Prostate gland (tissue), 2 donors: Measurements from ENCODE around the gene MRTO4. TPM values are rescaled to one million over a fixed set of nuclear protein-coding genes. Genes with fewer than 3 reads are reported as not detected.

Experiments used
- DNase-seq: peaks from one replicate; pipeline ENCODE4 v3.0.0-alpha.2; 2019; ENCODE audit warnings: low spot score
- H3K27ac ChIP-seq, 2 donors: fragments of 200-600 bp; sonication (generic); 2 replicates each; pipeline ENCODE4 v1.5.1; 2017 to 2019
- H3K27me3 ChIP-seq: fragments of 200-600 bp; sonication (generic); replicated peaks from 2 replicates; pipeline ENCODE4 v1.5.1; 2019; ENCODE audit not compliant: insufficient read depth
- H3K36me3 ChIP-seq, 2 donors: fragments of 200-600 bp; sonication (generic); 1 replicate in 1 of 2; 2 replicates in 1 of 2; pipeline versions ENCODE4 v1.5.1 to v1.8.1; 2017 to 2019
- H3K4me1 ChIP-seq: fragments of 200-600 bp; sonication (generic); replicated peaks from 2 replicates; pipeline ENCODE4 v1.5.1; 2019
- H3K4me3 ChIP-seq, 2 donors: fragments of 200-600 bp; sonication (generic); 2 replicates each; pipeline ENCODE4 v1.5.1; 2017 to 2019
- H3K9me3 ChIP-seq: fragments of 200-600 bp; sonication (generic); 2 replicates; pipeline ENCODE4 v1.5.1; 2017
- CTCF ChIP-seq, 4 experiments: fragments of 200-600 bp in 2 of 4; fragments of 450-650 bp in 2 of 4; sonication (generic) in 2 of 4; IDR thresholded peaks; 1 replicate in 3 of 4; 2 replicates in 1 of 4; pipeline ENCODE4 v1.5.1; 2016 to 2019; ENCODE audit warnings: antibody characterized with exemption in 4 of 4, mild to moderate bottlenecking in 2 of 4, moderate library complexity in 2 of 4
- POLR2A ChIP-seq: fragments of 450-650 bp; IDR thresholded peaks from one replicate; pipeline ENCODE4 v1.6.1; 2016; ENCODE audit warnings: antibody characterized with exemption, mild to moderate bottlenecking
- POLR2AphosphoS5 ChIP-seq: sonication (generic); formaldehyde crosslinking; IDR thresholded peaks from one replicate; pipeline ENCODE4 v1.6.1; 2017; ENCODE audit warnings: antibody characterized with exemption
- WGBS: methylation state at CpG from one replicate; pipeline ENCODE4 v1.1.5; 2018; 5-methylcytosine and 5-hydroxymethylcytosine counted together
- intact Hi-C: fragments of 100-400 bp; cut with DNase I; formaldehyde crosslinking; loops from one replicate; pipeline ENCODE4 v1.14.2; 2022
- total RNA-seq, 2 donors: library from RNA; depleted of rRNA; stranded (reverse); fragments of >200 nt; gene quantifications; one replicate each; pipeline ENCODE4 v1.1.0, GENCODE V29; 2016

The MRTO4 gene
- 10 to 100 TPM; 20.5 to 21.9 TPM for total RNA-seq

DNA sequence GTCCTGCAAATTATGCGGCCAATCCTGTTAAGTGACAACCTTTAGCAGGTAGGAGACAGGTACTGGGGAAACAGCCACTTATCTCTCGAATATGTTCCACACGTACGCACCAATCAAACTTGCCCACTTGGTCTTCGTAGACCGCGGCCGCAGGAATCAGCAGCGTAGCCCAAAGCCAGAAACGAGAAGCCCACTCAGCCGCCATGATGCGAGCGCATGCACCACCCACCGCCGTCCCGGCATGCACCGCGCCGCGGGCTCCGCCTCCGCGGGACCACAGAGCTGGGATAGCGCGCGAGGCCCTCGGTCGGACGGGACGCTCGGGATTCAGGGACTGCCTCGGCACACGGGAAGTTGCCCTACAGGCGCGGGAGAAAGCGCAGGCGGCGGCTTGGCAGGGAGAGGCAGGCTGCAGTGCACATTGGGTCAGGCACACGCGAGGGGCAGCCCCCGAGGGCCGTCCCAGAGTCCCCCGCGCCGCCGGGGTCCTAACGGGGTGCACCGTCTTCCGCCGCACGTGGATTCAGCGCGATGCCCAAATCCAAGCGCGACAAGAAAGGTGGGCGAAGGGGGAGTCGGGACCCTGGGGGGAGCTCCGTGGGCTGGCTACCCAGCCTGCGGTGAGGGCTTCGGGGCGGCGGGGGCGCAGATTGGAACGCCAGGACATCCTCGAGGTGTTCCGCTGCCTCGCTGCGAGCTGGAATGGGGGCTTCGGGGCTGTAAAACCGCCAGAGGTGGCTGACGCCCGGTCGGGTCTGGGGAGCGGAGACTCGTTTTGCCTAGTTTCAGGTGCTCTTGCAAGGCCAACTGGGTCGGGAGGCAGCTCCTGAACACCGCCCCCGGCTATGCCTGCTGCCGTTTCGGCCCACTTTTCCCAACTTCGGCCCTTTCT, at the start of gene MRTO4, which contains the start of gene EMC1:
TSS of gene MRTO4 (plus strand) at position 501 of the 892 bp plus-strand sequence. CDS start at position 532, 31 bp downstream.
TSS of gene EMC1 (minus strand) at position 220 of the 892 bp plus-strand sequence. CDS start at position 205, 15 bp downstream.
- 0% methylated on average over 77 of the region's 81 CpGs for WGBS
- peak within 1 kb of the TSS; percentile 88 to 95 for H3K27ac ChIP-seq
- intact Hi-C loops = no loop called here
- H3K36me3 ChIP-seq = no peaks in the 10 kb centered on the region
- TF ChIP-seq POLR2A (peak; percentile 45), CTCF (IDR thresholded peaks at IDR 0.05) (peak in 1 of 4 experiments; percentile 18), POLR2AphosphoS5 (peak; percentile 95)
- no peaks in the 10 kb centered on the region for H3K9me3 ChIP-seq
- peaks cover 8% of the 10 kb centered on the region for H3K4me1 ChIP-seq
- H3K27me3 ChIP-seq = no peaks in the 10 kb centered on the region
- peak within 1 kb of the TSS; percentile 77 to 85 for H3K4me3 ChIP-seq
- peak; percentile 79 for DNase-seq

GRCh38 chr1:19202396-19202795, 49.2 kb upstream of the MRTO4 start:
- Histone ChIP-seq H3K36me3 (peaks cover 0 to 9% of the 10 kb centered on the region in 2 donors), H3K27me3 (no peaks in the 10 kb centered on the region), H3K4me3 (no peak overlapping the region), H3K9me3 (no peaks in the 10 kb centered on the region), H3K4me1 (peaks cover 3% of the 10 kb centered on the region), H3K27ac (no peak overlapping the region)
- intact Hi-C loops = no loop called here
- no peak for DNase-seq
- TF ChIP-seq CTCF (IDR thresholded peaks at IDR 0.05) (no peak), POLR2AphosphoS5 (no peak), POLR2A (no peak)
- 89% methylated on average over 3 of the region's 3 CpGs for WGBS

- no peak overlapping the region for H3K4me3 ChIP-seq
- H3K9me3 ChIP-seq = no peaks in the 10 kb centered on the region
- 7% methylated on average over 2 of the region's 2 CpGs for WGBS
- DNase-seq = peak; percentile 80
- no peaks in the 10 kb centered on the region for H3K27me3 ChIP-seq
- no peak overlapping the region for H3K27ac ChIP-seq
- peaks cover 3% of the 10 kb centered on the region for H3K4me1 ChIP-seq
- TF ChIP-seq POLR2A (no peak), POLR2AphosphoS5 (peak; percentile 81)
- H3K36me3 ChIP-seq = peaks cover 0 to 8% of the 10 kb centered on the region in 2 donors
- intact Hi-C loops = no loop called here
Measured at GRCh38 chr1:19203440-19203839, 48.2 kb upstream of the MRTO4 start.

GRCh38 chr1:19204446-19205266, 46.9 kb upstream of the MRTO4 start:
- Histone ChIP-seq H3K4me3 (no peak overlapping the region), H3K36me3 (no peaks in the 10 kb centered on the region), H3K27me3 (no peaks in the 10 kb centered on the region), H3K4me1 (peaks cover 3% of the 10 kb centered on the region), H3K27ac (no peak overlapping the region), H3K9me3 (no peaks in the 10 kb centered on the region)
- TF ChIP-seq CTCF (IDR thresholded peaks at IDR 0.05) = no peak
- no peak for TF ChIP-seq POLR2A
- TF ChIP-seq POLR2AphosphoS5 = no peak
- no peak for DNase-seq
- intact Hi-C loops = no loop called here
- WGBS = 89% methylated on average over 6 of the region's 6 CpGs

GRCh38 chr1:19205403-19205802, 46.2 kb upstream of the MRTO4 start:
- DNase-seq = no peak

More at GRCh38 chr1:19205403-19205802, 46.2 kb upstream of the MRTO4 start:
- intact Hi-C loops = no loop called here
- Histone ChIP-seq H3K9me3 (no peaks in the 10 kb centered on the region), H3K27ac (no peak overlapping the region), H3K4me3 (no peak overlapping the region), H3K27me3 (no peaks in the 10 kb centered on the region), H3K36me3 (no peaks in the 10 kb centered on the region), H3K4me1 (peaks cover 3% of the 10 kb centered on the region)
- TF ChIP-seq CTCF (IDR thresholded peaks at IDR 0.05) (no peak), POLR2A (no peak), POLR2AphosphoS5 (no peak)
- 98% methylated on average over 1 of the region's 1 CpG for WGBS
